ENCODE data around the gene AKAP8L. TPM values are rescaled to one million over a fixed set of nuclear protein-coding genes. Genes with fewer than 3 reads are reported as not detected.

The AKAP8L gene
- total and polyA plus RNA-seq, 12 donors, result 48.3 to 652 (median 131) TPM

GRCh38 chr19:15461694-15462093 is 42.9 kb upstream of the AKAP8L start:
- TF ChIP-seq, protein P1, sequence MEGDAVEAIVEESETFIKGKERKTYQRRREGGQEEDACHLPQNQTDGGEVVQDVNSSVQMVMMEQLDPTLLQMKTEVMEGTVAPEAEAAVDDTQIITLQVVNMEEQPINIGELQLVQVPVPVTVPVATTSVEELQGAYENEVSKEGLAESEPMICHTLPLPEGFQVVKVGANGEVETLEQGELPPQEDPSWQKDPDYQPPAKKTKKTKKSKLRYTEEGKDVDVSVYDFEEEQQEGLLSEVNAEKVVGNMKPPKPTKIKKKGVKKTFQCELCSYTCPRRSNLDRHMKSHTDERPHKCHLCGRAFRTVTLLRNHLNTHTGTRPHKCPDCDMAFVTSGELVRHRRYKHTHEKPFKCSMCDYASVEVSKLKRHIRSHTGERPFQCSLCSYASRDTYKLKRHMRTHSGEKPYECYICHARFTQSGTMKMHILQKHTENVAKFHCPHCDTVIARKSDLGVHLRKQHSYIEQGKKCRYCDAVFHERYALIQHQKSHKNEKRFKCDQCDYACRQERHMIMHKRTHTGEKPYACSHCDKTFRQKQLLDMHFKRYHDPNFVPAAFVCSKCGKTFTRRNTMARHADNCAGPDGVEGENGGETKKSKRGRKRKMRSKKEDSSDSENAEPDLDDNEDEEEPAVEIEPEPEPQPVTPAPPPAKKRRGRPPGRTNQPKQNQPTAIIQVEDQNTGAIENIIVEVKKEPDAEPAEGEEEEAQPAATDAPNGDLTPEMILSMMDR (IDR thresholded peaks at IDR 0.05), result no peak
- TF ChIP-seq POLR2A (IDR thresholded peaks at IDR 0.05), result no peak
- no peak overlapping the region for H3K4me3 ChIP-seq
- H3K27me3 ChIP-seq, result peaks cover 17% of the 10 kb centered on the region
- H3K9me3 ChIP-seq (replicated peaks in 1 of 3), result no peaks in the 10 kb centered on the region
- H3K4me1 ChIP-seq (replicated peaks in 1 of 2), result peaks cover 0 to under 1% of the 10 kb centered on the region in 2 donors
- DNase-seq, result no peak
- no peaks in the 10 kb centered on the region for H3K36me3 ChIP-seq (replicated peaks in 1 of 2)
- H3K27ac ChIP-seq, result no peak overlapping the region
- WGBS, 4 donors, result 50 to 69% (median 56%) methylated on average over 1 to 2 of the region's 2 CpGs
- intact Hi-C loops (cut with DNase I), result no loop called here

- DNase-seq, result no peak
- peaks cover 21% of the 10 kb centered on the region for H3K27me3 ChIP-seq
- no peaks in the 10 kb centered on the region for H3K36me3 ChIP-seq (replicated peaks in 1 of 2)
- no peaks in the 10 kb centered on the region for H3K9me3 ChIP-seq (replicated peaks in 1 of 3)
- intact Hi-C loops (cut with DNase I), result loop anchor here in 1 of 2 donors (10.0 kb wide), 1 partner anchor 97 kb away; no protein-coding TSS in a partner anchor
- H3K4me1 ChIP-seq (replicated peaks in 1 of 2), result peaks cover 0 to 1% of the 10 kb centered on the region in 2 donors
- no peak for TF ChIP-seq POLR2A (IDR thresholded peaks at IDR 0.05)
- TF ChIP-seq, protein P1 (IDR thresholded peaks at IDR 0.05), result no peak
- 25 to 52% (median 29%) methylated on average over 26 to 54 of the region's 54 CpGs for WGBS, 4 donors
- no peak overlapping the region for H3K27ac ChIP-seq
- no peak overlapping the region for H3K4me3 ChIP-seq
These were observed 39.1 kb upstream of the AKAP8L start for GRCh38 chr19:15457701-15458484.

- whole genome bisulfite sequencing, 4 donors, result 14 to 32% (median 25%) methylated on average over 10 to 86 of the region's 86 CpGs
- no peaks in the 10 kb centered on the region for H3K36me3 ChIP-seq (replicated peaks in 1 of 2)
- DNase-seq, result no peak
- H3K27me3 ChIP-seq, result peaks cover 21% of the 10 kb centered on the region
- TF ChIP-seq, protein P1 (IDR thresholded peaks at IDR 0.05), result no peak
- no peak overlapping the region for H3K27ac ChIP-seq
- no peaks in the 10 kb centered on the region for H3K9me3 ChIP-seq (replicated peaks in 1 of 3)
- intact Hi-C loops (cut with DNase I), result loop anchor here in 1 of 2 donors (10.0 kb wide), 1 partner anchor 98 kb away; no protein-coding TSS in a partner anchor
- peaks cover 0 to 5% of the 10 kb centered on the region in 2 donors for H3K4me1 ChIP-seq (replicated peaks in 1 of 2)
- no peak overlapping the region for H3K4me3 ChIP-seq
These were observed 38.3 kb upstream of the AKAP8L start for GRCh38 chr19:15456871-15457700.

DNA sequence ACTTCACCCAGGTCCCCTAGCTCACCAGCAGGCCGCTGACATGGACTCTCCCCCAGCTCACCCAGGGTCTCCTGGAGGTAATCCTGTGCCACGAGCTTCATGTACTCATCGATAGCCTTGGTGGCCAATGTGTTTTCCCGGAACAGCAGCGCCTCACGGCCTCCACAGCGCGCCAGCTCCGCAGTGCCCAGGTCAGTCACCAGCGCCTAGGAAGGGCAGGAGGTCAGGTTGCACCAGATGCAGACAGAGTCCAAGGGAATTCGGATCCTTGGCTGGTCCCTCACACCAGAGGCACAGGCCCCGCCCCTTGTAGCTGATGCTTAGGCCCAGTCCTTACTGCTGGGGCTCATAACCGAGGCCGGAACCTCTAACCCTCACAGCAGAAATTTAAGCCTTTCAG is 37.7 kb upstream of the AKAP8L start:
- 39 to 70% (median 42%) methylated on average over 3 to 14 of the region's 14 CpGs; no CpG with 5 or more reads in 1 of the 4 donors for whole genome bisulfite sequencing, 4 donors
- Histone ChIP-seq H3K9me3 (replicated peaks in 1 of 3) (no peaks in the 10 kb centered on the region), H3K4me3 (no peak overlapping the region), H3K27ac (no peak overlapping the region), H3K36me3 (replicated peaks in 1 of 2) (no peaks in the 10 kb centered on the region), H3K27me3 (peaks cover 21% of the 10 kb centered on the region), H3K4me1 (replicated peaks in 1 of 2) (peaks cover 0 to 5% of the 10 kb centered on the region in 2 donors)
- intact Hi-C loops (cut with DNase I), result loop anchor here in 1 of 2 donors (10.0 kb wide), 1 partner anchor 98 kb away; no protein-coding TSS in a partner anchor
- no peak for TF ChIP-seq POLR2A (IDR thresholded peaks at IDR 0.05)
- TF ChIP-seq, protein P1 (IDR thresholded peaks at IDR 0.05), result no peak
- no peak for DNase-seq
